DMS 273 (cell line): ENCODE measurements around the gene ZNF506.
"Not testable (repeated sequence)": the region's sequence is repeated elsewhere in the genome, so short reads cannot be mapped to it uniquely, and the experiment has no call there.

ENCODE experiments used
- DNase-seq: peaks from one replicate; lab custom pipeline; 2025; ENCODE audit not compliant: unreplicated experiment; lab: John Stamatoyannopoulos, UW

ZNF506 gene

DNA sequence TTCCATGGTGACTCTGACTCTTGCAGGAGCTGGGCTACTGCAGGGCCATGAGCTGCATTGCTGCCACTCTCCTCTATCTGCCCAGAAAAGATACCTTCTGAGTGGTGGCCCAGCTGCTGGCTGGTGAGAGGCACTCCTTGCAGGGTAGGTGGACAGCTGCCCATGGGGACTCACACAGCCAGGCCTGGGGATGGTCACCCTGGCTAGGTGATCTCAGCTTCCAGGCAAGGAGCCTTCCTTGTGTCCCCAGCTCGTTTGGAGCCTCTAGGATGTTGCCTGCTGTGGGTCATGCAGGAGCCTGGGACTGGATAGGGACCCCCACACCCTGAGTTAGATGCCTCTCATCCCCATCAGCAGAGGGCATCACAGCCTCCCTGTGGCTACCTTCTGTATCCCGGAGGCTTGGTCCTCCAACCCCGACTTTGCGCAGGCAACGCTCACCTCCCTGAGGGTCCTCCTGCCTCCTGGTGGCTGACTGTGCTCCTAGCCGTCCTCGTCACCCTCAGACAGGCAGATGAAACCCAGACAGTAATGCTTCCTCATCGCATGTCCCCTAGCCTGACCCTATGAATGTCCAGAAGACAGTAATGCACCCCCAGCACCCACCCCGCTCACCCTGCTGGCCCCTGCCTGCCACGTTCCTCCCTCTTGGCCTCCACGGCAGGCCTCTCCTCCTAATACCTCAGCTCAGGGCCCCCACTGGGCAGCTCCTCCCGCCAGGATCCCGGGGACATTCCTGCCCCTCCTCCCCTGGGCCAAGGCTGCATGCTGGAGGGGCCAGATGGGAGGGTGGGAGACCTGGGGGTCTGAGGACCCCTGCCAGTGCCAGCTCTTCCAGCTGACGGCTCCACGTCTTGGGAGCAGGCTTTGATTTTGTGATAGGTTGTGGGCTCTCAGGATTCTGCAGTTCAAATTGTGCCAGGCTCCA, 75.0 kb downstream of the ZNF506 start:
- no peak for DNase-seq

DNA sequence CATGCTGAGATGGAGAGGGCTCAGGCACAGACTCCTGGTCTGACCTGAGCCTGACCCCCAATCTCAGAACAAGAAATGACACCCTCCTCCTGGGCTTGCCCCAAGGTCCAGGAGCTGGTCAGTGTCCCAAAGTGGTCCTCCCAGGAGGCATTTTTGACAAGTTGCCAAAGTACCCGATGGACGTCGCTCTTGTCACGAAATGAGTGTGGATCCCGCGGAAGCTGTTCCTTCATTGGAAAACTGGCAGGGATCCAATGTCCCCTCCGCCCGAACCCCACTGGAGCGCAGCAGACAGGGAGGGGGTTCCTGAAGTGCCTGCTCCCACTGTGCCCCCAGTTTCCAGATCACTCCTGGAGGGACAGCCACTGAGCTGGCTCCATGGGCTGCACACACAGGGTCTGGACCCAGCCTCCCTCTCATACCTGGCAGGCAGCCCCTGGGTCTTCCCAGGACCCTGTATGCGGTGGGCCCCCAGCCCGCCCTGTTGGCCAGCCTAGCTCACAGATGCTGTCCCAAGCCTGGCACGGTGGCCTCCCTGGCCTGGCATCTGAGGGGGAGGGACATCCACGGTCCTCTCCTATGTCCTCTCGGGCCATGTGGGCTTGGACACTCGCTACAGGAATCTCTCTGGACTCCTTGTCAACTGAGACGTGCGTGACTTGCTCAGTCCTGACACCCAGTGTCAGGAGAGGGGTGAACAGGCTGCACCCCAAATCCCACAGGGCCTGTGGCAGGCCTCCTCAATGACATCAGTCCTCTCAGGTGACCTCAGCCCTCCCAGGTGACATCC, 75.9 kb downstream of the ZNF506 start:
- DNase-seq = no peak

DNA sequence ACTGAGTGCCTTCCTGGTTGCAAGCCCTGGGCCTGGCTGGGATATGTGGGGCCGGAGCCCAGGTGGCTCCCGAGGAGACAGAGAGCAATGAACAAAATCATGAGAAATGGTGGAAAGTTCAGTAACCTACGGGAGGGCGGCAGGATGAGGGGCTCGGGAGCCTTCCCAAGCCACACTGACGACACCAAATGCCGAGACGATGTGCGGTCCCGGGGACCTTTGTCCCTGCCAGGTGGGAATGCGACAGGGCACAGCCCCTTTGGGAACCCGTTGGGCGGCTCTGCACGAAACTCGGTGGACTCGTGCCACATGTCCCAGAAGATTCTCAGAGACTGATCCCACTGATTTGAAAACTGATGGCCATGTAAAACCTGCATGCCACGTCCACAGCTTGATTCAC, 76.9 kb downstream of the ZNF506 start:
- DNase-seq = no peak

DNA sequence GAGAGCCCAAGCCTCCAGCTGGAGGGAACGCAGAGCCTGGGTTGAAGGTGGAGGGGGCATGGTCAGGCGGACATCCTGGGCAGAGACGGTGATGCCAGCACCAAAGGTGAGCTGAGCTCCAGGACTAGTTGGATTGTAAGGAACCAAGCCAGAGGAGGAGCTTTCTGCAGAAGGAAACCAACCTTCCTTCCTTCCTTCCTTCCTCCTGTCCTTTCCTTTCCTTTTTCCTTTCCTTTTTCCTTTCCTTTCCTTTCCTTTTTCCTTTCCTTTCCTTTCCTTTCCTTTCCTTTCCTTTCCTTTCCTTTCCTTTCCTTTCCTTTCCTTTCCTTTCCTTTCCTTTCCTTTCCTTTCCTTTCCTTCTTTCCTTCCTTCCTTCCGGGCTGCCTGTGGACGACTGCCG, 77.6 kb downstream of the ZNF506 start:
- not testable (repeated sequence) for DNase-seq

DNA sequence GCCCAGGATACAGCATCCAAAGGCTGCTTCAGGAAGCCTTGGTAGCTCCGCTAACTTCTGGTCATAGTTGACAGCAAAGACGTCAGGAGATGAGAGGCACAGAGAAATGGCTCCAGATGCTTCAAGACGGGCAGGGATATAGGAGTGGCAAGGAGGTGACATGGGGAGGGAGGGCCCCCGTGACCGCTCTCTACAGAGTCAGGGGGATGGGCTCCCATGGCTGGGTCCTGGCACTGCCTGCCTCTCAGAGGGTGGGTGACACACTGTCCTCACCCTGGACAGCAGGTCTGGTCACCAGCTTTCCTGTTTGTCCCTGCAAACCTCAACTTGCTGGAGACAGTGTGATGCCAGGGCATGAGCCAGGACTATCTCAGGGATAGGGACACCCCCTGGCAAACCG, 78.4 kb downstream of the ZNF506 start:
- no peak for DNase-seq

DNA sequence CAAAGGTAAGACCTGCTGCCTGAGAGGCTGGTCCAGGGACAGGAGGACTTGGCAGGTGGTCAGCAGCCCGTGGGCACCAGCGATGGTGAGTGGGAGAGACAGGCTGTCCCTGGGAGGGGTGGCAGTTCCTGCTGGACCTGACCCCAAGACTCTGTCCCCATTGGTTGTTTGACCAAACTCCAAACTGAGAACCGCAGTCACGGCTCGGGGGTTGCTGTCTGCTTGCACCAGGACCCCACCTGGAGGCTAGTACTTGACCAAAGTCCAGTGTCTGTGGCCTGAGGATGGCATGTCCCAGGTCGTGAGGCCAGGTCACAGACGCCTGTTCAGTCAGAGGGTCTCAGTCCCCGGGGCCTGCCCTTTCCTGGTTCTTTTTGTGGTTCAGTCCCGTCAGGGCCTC, 78.8 kb downstream of the ZNF506 start:
- DNase-seq = no peak
